GM23338 (cell line): ENCODE data around the gene SEMA6B. TPM values are rescaled to one million over a fixed set of nuclear protein-coding genes. Genes with fewer than 3 reads are reported as not detected.

ENCODE experiments used
- ATAC-seq: fragments of 200-7000 bp; cut with Tn5 transposase; 3 replicates; pipeline ENCODE4 v1.9.1; 2020
- DNase-seq: peaks from one replicate; pipeline ENCODE4 v3.0.0-alpha.2; 2015; ENCODE audit warnings: low spot score
- H2AFZ ChIP-seq: fragments of 200-600 bp; sonication (generic); 2 replicates; pipeline ENCODE4 v1.8.0; 2016; ENCODE audit warnings: antibody characterized with exemption, mild to moderate bottlenecking, moderate library complexity
- H3F3A ChIP-seq: fragments of 200-600 bp; sonication (generic); replicated peaks from 2 replicates; pipeline ENCODE4 v1.8.0; 2017; ENCODE audit warnings: antibody characterized with exemption, mixed run types, low read depth
- H3K27ac ChIP-seq: fragments of 200-600 bp; sonication (generic); 2 replicates; pipeline ENCODE4 v1.6.1; 2016; ENCODE audit warnings: low read depth
- H3K27me3 ChIP-seq: fragments of 200-600 bp; sonication (generic); 2 replicates; pipeline ENCODE4 v1.8.0; 2016; ENCODE audit warnings: mild to moderate bottlenecking, mixed run types, moderate library complexity; ENCODE audit not compliant: insufficient read depth
- H3K36me3 ChIP-seq: fragments of 200-600 bp; sonication (generic); 2 replicates; pipeline ENCODE4 v1.8.0; 2016; ENCODE audit warnings: mild to moderate bottlenecking; ENCODE audit not compliant: insufficient read depth
- H3K4me1 ChIP-seq: fragments of 200-600 bp; sonication (generic); 2 replicates; pipeline ENCODE4 v1.8.0; 2016; ENCODE audit warnings: mild to moderate bottlenecking, moderate library complexity; ENCODE audit not compliant: insufficient read depth
- H3K4me2 ChIP-seq: fragments of 200-600 bp; sonication (generic); 2 replicates; pipeline ENCODE4 v1.7.1; 2017; ENCODE audit warnings: mixed run types
- H3K4me3 ChIP-seq: fragments of 200-600 bp; sonication (generic); 2 replicates; pipeline ENCODE4 v1.6.1; 2016; ENCODE audit warnings: mixed run types
- H3K79me2 ChIP-seq: fragments of 200-600 bp; sonication (generic); replicated peaks from 2 replicates; pipeline ENCODE4 v1.8.0; 2017; ENCODE audit warnings: mild to moderate bottlenecking; ENCODE audit not compliant: insufficient read depth
- H3K9me2 ChIP-seq: fragments of 200-600 bp; sonication (generic); 2 replicates; pipeline ENCODE4 v1.8.0; 2017; ENCODE audit not compliant: insufficient read depth
- H4K20me1 ChIP-seq: fragments of 200-600 bp; sonication (generic); replicated peaks from 2 replicates; pipeline ENCODE4 v1.8.0; 2017; ENCODE audit warnings: mild to moderate bottlenecking; ENCODE audit not compliant: insufficient read depth
- H3K27ac Mint-ChIP-seq: 2 replicates; pipeline ENCODE4 v1.8.0; 2020; ENCODE audit warnings: inconsistent platforms, mild to moderate bottlenecking, moderate library complexity, mixed read lengths
- H3K27me3 Mint-ChIP-seq: 3 replicates; pipeline ENCODE4 v1.8.0; 2022; ENCODE audit warnings: low read depth, mild to moderate bottlenecking, moderate library complexity, mixed read lengths, inconsistent platforms; ENCODE audit not compliant: insufficient read depth, poor library complexity
- H3K36me3 Mint-ChIP-seq: 3 replicates; pipeline ENCODE4 v1.8.0; 2021; ENCODE audit warnings: low read depth, mild to moderate bottlenecking, inconsistent platforms, moderate library complexity, mixed read lengths
- H3K4me1 Mint-ChIP-seq: 3 replicates; pipeline ENCODE4 v1.8.0; 2020; ENCODE audit warnings: mild to moderate bottlenecking, inconsistent platforms, mixed read lengths
- H3K4me3 Mint-ChIP-seq: 3 replicates; pipeline ENCODE4 v1.8.0; 2021; ENCODE audit warnings: moderate library complexity, mild to moderate bottlenecking, inconsistent platforms, mixed read lengths
- H3K9me3 Mint-ChIP-seq: 3 replicates; pipeline ENCODE4 v1.8.0; 2020; ENCODE audit warnings: moderate library complexity, mild to moderate bottlenecking, inconsistent platforms, mixed read lengths
- CREB1 ChIP-seq: fragments of 250-450 bp; sonication (Bioruptor Pico); IDR thresholded peaks from 2 replicates; pipeline ENCODE4 v1.5.0; 2020; ENCODE audit warnings: low read depth, mild to moderate bottlenecking, moderate library complexity
- EZH2 ChIP-seq: fragments of 200-600 bp; sonication (generic); IDR thresholded peaks from one replicate; pipeline ENCODE4 v1.8.0; 2017; ENCODE audit warnings: antibody characterized with exemption, mild to moderate bottlenecking, low read depth; ENCODE audit not compliant: unreplicated experiment
- EZH2phosphoT487 ChIP-seq: fragments of 200-600 bp; sonication (generic); IDR thresholded peaks from one replicate; pipeline ENCODE4 v1.8.1; 2018; ENCODE audit warnings: antibody characterized with exemption; ENCODE audit not compliant: unreplicated experiment
- JUNB ChIP-seq: IDR thresholded peaks from one replicate; pipeline ENCODE4 v1.6.1; 2016; ENCODE audit warnings: antibody characterized with exemption; ENCODE audit not compliant: unreplicated experiment
- NANOG ChIP-seq: IDR thresholded peaks from 2 replicates; pipeline ENCODE4 v1.6.1; 2016; ENCODE audit warnings: antibody characterized with exemption, borderline replicate concordance
- POLR2AphosphoS5 ChIP-seq: IDR thresholded peaks from 2 replicates; pipeline ENCODE4 v1.6.1; 2016; ENCODE audit warnings: antibody characterized with exemption, low read depth
- STAT1 ChIP-seq: IDR thresholded peaks from one replicate; pipeline ENCODE4 v1.6.1; 2016; ENCODE audit warnings: antibody characterized with exemption; ENCODE audit not compliant: unreplicated experiment
- ZNF114 ChIP-seq: fragments of 250-450 bp; sonication (Bioruptor Pico); IDR thresholded peaks from 2 replicates; pipeline ENCODE4 v1.5.0; 2020; ENCODE audit warnings: mild to moderate bottlenecking, moderate library complexity
- ZNF331 ChIP-seq: fragments of 250-450 bp; sonication (Bioruptor Pico); IDR thresholded peaks from 2 replicates; pipeline ENCODE4 v1.5.0; 2020; ENCODE audit warnings: low read depth, mild to moderate bottlenecking, moderate library complexity
- polyA plus RNA-seq: library from polyadenylated mRNA; unstranded; fragments of >200 nt; fragmentation: Nextera tagmentation; extraction: Ambion mirVana; gene quantifications from 2 replicates; pipeline ENCODE4 v1.2.1, GENCODE V29; 2016
- total RNA-seq: library from RNA; depleted of rRNA; stranded (reverse); fragments of >200 nt; shearing (Covaris generic); gene quantifications from 2 replicates; pipeline ENCODE4 v1.2.3, GENCODE V29; 2014
- TF ChIP-seq, protein P1 (sequence below): fragments of 250-450 bp; sonication (Bioruptor Pico); IDR thresholded peaks from 2 replicates; pipeline ENCODE4 v1.5.0; 2020; ENCODE audit warnings: mild to moderate bottlenecking, moderate library complexity
- TF ChIP-seq, protein P2 (sequence below): IDR thresholded peaks from 2 replicates; pipeline ENCODE4 v1.6.1; 2016; ENCODE audit warnings: antibody characterized with exemption
- TF ChIP-seq, protein P3 (sequence below): IDR thresholded peaks from one replicate; pipeline ENCODE4 v1.6.1; 2018; ENCODE audit warnings: antibody characterized with exemption; ENCODE audit not compliant: unreplicated experiment
- TF ChIP-seq, protein P4 (sequence below), 2 experiments: fragments of 200-600 bp in 1 of 2; sonication (generic) in 1 of 2; conservative IDR thresholded peaks; 2 replicates each; pipeline versions ENCODE4 v1.5.1 to v1.6.1; 2016 to 2017; ENCODE audit warnings: antibody characterized with exemption in 2 of 2, low read depth in 2 of 2, mild to moderate bottlenecking in 2 of 2, moderate library complexity in 1 of 2

The SEMA6B gene
- total and polyA plus RNA-seq, 2 experiments from 2014 or later = 5.3 to 42.7 TPM

DNA sequence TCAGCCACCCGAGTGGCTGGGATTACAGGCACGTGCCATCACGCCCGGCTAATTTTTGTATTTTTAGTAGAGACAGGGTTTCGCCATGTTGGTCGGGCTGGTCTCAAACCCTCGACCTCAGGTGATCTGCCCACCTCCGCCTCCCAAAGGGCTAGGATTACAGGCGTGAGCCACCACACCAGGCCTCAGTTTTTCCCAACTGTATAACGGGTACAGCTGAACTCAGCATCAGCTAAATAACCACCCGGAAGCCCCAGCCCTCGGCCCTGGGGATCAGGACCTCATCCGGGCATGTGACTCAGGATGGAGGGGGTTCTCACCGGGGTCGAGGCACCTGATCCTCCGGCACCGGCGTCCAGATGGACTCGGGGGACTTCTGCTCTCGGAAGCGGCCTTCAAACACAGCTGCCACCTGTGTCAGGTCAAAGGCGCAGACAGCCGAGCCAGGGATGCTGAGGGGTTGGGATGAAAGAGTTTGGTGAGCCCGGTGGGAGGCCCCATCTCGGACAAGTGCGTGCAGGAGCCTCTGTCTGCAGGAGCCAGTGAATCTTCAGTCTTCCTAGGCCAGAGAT is 8.9 kb downstream of the SEMA6B start:
- Histone ChIP-seq H4K20me1 (peaks cover 4% of the 10 kb centered on the region; the same call in 1 of the 2 replicates), H3K79me2 (no peaks in the 10 kb centered on the region), H3K27ac (no peak overlapping the region), H3K27me3 (no peaks in the 10 kb centered on the region), H3K4me1 (no peaks in the 10 kb centered on the region), H3K4me2 (no peak overlapping the region), H2AFZ (no peak overlapping the region), H3K4me3 (no peak overlapping the region), H3K36me3 (peaks cover 4% of the 10 kb centered on the region), H3F3A (0 out of 2 replicates have a peak, but pooled peaks cover under 1% of the 10 kb centered on the region), H3K9me2 (no peaks in the 10 kb centered on the region)
- no peak for ATAC-seq
- peaks cover 15% of the 10 kb centered on the region for H3K27me3 Mint-ChIP-seq
- no peaks in the 10 kb centered on the region for H3K4me1 Mint-ChIP-seq
- no peak for DNase-seq
- TF ChIP-seq ZNF114 (no peak), JUNB (no peak), EZH2 (no peak), STAT1 (no peak), CREB1 (no peak), EZH2phosphoT487 (no peak), NANOG (no peak), ZNF331 (no peak), POLR2AphosphoS5 (no peak)
- TF ChIP-seq, protein P1, sequence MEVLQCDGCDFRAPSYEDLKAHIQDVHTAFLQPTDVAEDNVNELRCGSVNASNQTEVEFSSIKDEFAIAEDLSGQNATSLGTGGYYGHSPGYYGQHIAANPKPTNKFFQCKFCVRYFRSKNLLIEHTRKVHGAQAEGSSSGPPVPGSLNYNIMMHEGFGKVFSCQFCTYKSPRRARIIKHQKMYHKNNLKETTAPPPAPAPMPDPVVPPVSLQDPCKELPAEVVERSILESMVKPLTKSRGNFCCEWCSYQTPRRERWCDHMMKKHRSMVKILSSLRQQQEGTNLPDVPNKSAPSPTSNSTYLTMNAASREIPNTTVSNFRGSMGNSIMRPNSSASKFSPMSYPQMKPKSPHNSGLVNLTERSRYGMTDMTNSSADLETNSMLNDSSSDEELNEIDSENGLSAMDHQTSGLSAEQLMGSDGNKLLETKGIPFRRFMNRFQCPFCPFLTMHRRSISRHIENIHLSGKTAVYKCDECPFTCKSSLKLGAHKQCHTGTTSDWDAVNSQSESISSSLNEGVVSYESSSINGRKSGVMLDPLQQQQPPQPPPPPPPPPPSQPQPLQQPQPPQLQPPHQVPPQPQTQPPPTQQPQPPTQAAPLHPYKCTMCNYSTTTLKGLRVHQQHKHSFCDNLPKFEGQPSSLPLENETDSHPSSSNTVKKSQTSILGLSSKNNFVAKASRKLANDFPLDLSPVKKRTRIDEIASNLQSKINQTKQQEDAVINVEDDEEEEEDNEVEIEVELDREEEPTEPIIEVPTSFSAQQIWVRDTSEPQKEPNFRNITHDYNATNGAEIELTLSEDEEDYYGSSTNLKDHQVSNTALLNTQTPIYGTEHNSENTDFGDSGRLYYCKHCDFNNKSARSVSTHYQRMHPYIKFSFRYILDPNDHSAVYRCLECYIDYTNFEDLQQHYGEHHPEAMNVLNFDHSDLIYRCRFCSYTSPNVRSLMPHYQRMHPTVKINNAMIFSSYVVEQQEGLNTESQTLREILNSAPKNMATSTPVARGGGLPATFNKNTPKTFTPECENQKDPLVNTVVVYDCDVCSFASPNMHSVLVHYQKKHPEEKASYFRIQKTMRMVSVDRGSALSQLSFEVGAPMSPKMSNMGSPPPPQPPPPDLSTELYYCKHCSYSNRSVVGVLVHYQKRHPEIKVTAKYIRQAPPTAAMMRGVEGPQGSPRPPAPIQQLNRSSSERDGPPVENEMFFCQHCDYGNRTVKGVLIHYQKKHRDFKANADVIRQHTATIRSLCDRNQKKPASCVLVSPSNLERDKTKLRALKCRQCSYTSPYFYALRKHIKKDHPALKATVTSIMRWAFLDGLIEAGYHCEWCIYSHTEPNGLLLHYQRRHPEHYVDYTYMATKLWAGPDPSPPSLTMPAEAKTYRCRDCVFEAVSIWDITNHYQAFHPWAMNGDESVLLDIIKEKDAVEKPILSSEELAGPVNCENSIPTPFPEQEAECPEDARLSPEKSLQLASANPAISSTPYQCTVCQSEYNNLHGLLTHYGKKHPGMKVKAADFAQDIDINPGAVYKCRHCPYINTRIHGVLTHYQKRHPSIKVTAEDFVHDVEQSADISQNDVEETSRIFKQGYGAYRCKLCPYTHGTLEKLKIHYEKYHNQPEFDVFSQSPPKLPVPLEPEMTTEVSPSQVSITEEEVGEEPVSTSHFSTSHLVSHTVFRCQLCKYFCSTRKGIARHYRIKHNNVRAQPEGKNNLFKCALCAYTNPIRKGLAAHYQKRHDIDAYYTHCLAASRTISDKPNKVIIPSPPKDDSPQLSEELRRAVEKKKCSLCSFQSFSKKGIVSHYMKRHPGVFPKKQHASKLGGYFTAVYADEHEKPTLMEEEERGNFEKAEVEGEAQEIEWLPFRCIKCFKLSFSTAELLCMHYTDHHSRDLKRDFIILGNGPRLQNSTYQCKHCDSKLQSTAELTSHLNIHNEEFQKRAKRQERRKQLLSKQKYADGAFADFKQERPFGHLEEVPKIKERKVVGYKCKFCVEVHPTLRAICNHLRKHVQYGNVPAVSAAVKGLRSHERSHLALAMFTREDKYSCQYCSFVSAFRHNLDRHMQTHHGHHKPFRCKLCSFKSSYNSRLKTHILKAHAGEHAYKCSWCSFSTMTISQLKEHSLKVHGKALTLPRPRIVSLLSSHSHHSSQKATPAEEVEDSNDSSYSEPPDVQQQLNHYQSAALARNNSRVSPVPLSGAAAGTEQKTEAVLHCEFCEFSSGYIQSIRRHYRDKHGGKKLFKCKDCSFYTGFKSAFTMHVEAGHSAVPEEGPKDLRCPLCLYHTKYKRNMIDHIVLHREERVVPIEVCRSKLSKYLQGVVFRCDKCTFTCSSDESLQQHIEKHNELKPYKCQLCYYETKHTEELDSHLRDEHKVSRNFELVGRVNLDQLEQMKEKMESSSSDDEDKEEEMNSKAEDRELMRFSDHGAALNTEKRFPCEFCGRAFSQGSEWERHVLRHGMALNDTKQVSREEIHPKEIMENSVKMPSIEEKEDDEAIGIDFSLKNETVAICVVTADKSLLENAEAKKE (CRISPR knock-in tag) = no peak
- TF ChIP-seq, protein P2, sequence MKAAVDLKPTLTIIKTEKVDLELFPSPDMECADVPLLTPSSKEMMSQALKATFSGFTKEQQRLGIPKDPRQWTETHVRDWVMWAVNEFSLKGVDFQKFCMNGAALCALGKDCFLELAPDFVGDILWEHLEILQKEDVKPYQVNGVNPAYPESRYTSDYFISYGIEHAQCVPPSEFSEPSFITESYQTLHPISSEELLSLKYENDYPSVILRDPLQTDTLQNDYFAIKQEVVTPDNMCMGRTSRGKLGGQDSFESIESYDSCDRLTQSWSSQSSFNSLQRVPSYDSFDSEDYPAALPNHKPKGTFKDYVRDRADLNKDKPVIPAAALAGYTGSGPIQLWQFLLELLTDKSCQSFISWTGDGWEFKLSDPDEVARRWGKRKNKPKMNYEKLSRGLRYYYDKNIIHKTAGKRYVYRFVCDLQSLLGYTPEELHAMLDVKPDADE = no peak
- TF ChIP-seq, protein P3, sequence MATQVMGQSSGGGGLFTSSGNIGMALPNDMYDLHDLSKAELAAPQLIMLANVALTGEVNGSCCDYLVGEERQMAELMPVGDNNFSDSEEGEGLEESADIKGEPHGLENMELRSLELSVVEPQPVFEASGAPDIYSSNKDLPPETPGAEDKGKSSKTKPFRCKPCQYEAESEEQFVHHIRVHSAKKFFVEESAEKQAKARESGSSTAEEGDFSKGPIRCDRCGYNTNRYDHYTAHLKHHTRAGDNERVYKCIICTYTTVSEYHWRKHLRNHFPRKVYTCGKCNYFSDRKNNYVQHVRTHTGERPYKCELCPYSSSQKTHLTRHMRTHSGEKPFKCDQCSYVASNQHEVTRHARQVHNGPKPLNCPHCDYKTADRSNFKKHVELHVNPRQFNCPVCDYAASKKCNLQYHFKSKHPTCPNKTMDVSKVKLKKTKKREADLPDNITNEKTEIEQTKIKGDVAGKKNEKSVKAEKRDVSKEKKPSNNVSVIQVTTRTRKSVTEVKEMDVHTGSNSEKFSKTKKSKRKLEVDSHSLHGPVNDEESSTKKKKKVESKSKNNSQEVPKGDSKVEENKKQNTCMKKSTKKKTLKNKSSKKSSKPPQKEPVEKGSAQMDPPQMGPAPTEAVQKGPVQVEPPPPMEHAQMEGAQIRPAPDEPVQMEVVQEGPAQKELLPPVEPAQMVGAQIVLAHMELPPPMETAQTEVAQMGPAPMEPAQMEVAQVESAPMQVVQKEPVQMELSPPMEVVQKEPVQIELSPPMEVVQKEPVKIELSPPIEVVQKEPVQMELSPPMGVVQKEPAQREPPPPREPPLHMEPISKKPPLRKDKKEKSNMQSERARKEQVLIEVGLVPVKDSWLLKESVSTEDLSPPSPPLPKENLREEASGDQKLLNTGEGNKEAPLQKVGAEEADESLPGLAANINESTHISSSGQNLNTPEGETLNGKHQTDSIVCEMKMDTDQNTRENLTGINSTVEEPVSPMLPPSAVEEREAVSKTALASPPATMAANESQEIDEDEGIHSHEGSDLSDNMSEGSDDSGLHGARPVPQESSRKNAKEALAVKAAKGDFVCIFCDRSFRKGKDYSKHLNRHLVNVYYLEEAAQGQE = no peak
- TF ChIP-seq, protein P4, sequence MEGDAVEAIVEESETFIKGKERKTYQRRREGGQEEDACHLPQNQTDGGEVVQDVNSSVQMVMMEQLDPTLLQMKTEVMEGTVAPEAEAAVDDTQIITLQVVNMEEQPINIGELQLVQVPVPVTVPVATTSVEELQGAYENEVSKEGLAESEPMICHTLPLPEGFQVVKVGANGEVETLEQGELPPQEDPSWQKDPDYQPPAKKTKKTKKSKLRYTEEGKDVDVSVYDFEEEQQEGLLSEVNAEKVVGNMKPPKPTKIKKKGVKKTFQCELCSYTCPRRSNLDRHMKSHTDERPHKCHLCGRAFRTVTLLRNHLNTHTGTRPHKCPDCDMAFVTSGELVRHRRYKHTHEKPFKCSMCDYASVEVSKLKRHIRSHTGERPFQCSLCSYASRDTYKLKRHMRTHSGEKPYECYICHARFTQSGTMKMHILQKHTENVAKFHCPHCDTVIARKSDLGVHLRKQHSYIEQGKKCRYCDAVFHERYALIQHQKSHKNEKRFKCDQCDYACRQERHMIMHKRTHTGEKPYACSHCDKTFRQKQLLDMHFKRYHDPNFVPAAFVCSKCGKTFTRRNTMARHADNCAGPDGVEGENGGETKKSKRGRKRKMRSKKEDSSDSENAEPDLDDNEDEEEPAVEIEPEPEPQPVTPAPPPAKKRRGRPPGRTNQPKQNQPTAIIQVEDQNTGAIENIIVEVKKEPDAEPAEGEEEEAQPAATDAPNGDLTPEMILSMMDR (conservative IDR thresholded peaks at IDR 0.05; ENCODE audit: low read depth in 2 of 2) = no peak
- H3K36me3 Mint-ChIP-seq = peaks cover 55% of the 10 kb centered on the region
- no peak overlapping the region for H3K4me3 Mint-ChIP-seq
- no peaks in the 10 kb centered on the region for H3K9me3 Mint-ChIP-seq
- H3K27ac Mint-ChIP-seq = no peak overlapping the region
